Natural killer cell (primary cell): ENCODE data around the gene GRID1. TPM values are rescaled to one million over a fixed set of nuclear protein-coding genes. Genes with fewer than 3 reads are reported as not detected.

Source experiments
- ATAC-seq, 3 donors: fragments of 150-1000 bp in 2 of 3; fragments of 200-7000 bp in 1 of 3; cut with Tn5 transposase; 1 replicate in 1 of 3; 2 replicates in 2 of 3; pipeline ENCODE4 v1.10.0; 2021; ENCODE audit warnings: mild to moderate bottlenecking in 2 of 3, moderate library complexity in 2 of 3
- DNase-seq, 2 donors: peaks; one replicate each; pipeline versions ENCODE4 v3.0.0 to v3.0.0-alpha.2; 2013 to 2021; ENCODE audit warnings: mixed read lengths in 1 of 2
- H3K27ac ChIP-seq: one replicate; pipeline ENCODE4 v1.5.1; 2013; ENCODE audit warnings: mild to moderate bottlenecking, low read length
- H3K27me3 ChIP-seq: one replicate; pipeline ENCODE4 v1.6.1; 2013; ENCODE audit warnings: low read length; ENCODE audit not compliant: control insufficient read depth, insufficient read depth
- H3K36me3 ChIP-seq: one replicate; pipeline ENCODE4 v1.6.1; 2013; ENCODE audit warnings: low read length; ENCODE audit not compliant: control insufficient read depth, insufficient read depth
- H3K4me1 ChIP-seq: one replicate; pipeline ENCODE4 v1.6.1; 2013; ENCODE audit warnings: low read length; ENCODE audit not compliant: control insufficient read depth, insufficient read depth
- H3K4me3 ChIP-seq: one replicate; pipeline ENCODE4 v1.5.1; 2013; ENCODE audit warnings: low read length
- H3K9me3 ChIP-seq: one replicate; pipeline ENCODE4 v1.6.1; 2013; ENCODE audit warnings: low read length; ENCODE audit not compliant: control insufficient read depth, insufficient read depth
- H3K27ac Mint-ChIP-seq, 2 donors: one replicate each; pipeline ENCODE4 v1.8.0; 2022; ENCODE audit warnings: mild to moderate bottlenecking in 2 of 2, mixed read lengths in 2 of 2, moderate library complexity in 1 of 2
- H3K27me3 Mint-ChIP-seq, 2 donors: one replicate each; pipeline ENCODE4 v1.8.0; 2022; ENCODE audit warnings: low read depth in 2 of 2, mixed read lengths in 2 of 2
- H3K36me3 Mint-ChIP-seq: one replicate; pipeline ENCODE4 v1.8.0; 2022; ENCODE audit warnings: mixed read lengths
- H3K4me1 Mint-ChIP-seq, 2 donors: one replicate each; pipeline ENCODE4 v1.8.0; 2022; ENCODE audit warnings: mixed read lengths in 2 of 2
- H3K4me3 Mint-ChIP-seq: one replicate; pipeline ENCODE4 v1.8.0; 2022; ENCODE audit warnings: mild to moderate bottlenecking, moderate library complexity, mixed read lengths
- H3K9me3 Mint-ChIP-seq, 2 donors: one replicate each; pipeline ENCODE4 v1.8.0; 2022; ENCODE audit warnings: mixed read lengths in 2 of 2
- CTCF ChIP-seq: fragments of 200-600 bp; IDR thresholded peaks from one replicate; pipeline ENCODE4 v1.8.0; 2022; ENCODE audit warnings: antibody characterized with exemption
- WGBS: methylation state at CpG from one replicate; pipeline ENCODE4 v1.1.7; 2013; ENCODE audit warnings: missing lambda C conversion rate; ENCODE audit not compliant: insufficient coverage; 5-methylcytosine and 5-hydroxymethylcytosine counted together
- intact Hi-C: fragments of 100-400 bp; cut with micrococcal nuclease; formaldehyde crosslinking; loops from one replicate; pipeline ENCODE4 v1.14.2; 2022
- total RNA-seq, 4 donors: library from RNA; stranded (reverse); fragments of 120-200 nt in 1 of 4; gene quantifications; one replicate each; pipeline versions ENCODE4 v1.2.3 to v1.2.4, GENCODE V29; 2013 to 2022

Gene GRID1
- total RNA-seq, 3 donors from 2014 or later (not counting 1 experiment from before 2014, with no cell fraction given) = not detected

- TF ChIP-seq CTCF = no peak
- no peak for ATAC-seq
- H3K4me1 ChIP-seq = no peaks in the 10 kb centered on the region
Measured at GRCh38 chr10:85764108-85764507, 602.5 kb downstream of the GRID1 start.

GRCh38 chr10:85761906-85762445 is 604.6 kb downstream of the GRID1 start:
- TF ChIP-seq CTCF = no peak
- WGBS = 82% methylated on average over 3 of the region's 3 CpGs
- H3K36me3 Mint-ChIP-seq = no peaks in the 10 kb centered on the region
- Histone ChIP-seq H3K4me3 (no peak overlapping the region), H3K9me3 (no peaks in the 10 kb centered on the region), H3K27me3 (no peaks in the 10 kb centered on the region), H3K36me3 (no peaks in the 10 kb centered on the region), H3K4me1 (no peaks in the 10 kb centered on the region), H3K27ac (no peak overlapping the region)
- H3K27me3 Mint-ChIP-seq = no peaks in the 10 kb centered on the region
- H3K27ac Mint-ChIP-seq = no peak overlapping the region
- no peak overlapping the region for H3K4me3 Mint-ChIP-seq
- ATAC-seq (no peak), DNase-seq (no peak)
- H3K4me1 Mint-ChIP-seq = no peaks in the 10 kb centered on the region
- no peaks in the 10 kb centered on the region for H3K9me3 Mint-ChIP-seq
- intact Hi-C loops = no loop called here

More at GRCh38 chr10:85764108-85764507, 602.5 kb downstream of the GRID1 start:
- no peak overlapping the region for H3K4me3 ChIP-seq
- 69% methylated on average over 2 of the region's 2 CpGs for WGBS
- H3K4me1 Mint-ChIP-seq = no peaks in the 10 kb centered on the region
- intact Hi-C loops = no loop called here
- DNase-seq = no peak
- peaks cover 2% of the 10 kb centered on the region in 2 donors for H3K9me3 Mint-ChIP-seq
- no peak overlapping the region for H3K27ac ChIP-seq
- no peaks in the 10 kb centered on the region for H3K9me3 ChIP-seq
- H3K27me3 ChIP-seq = no peaks in the 10 kb centered on the region
- H3K27ac Mint-ChIP-seq = no peak overlapping the region
- no peak overlapping the region for H3K4me3 Mint-ChIP-seq
- H3K27me3 Mint-ChIP-seq = no peaks in the 10 kb centered on the region
- no peaks in the 10 kb centered on the region for H3K36me3 ChIP-seq
- no peaks in the 10 kb centered on the region for H3K36me3 Mint-ChIP-seq

- Mint-ChIP-seq H3K27me3 (no peaks in the 10 kb centered on the region), H3K9me3 (peaks cover 2 to 6% of the 10 kb centered on the region in 2 donors), H3K4me1 (peaks cover 0 to 7% of the 10 kb centered on the region in 2 donors), H3K4me3 (peak overlapping the region; percentile 7), H3K36me3 (no peaks in the 10 kb centered on the region), H3K27ac (no peak overlapping the region)
- Histone ChIP-seq H3K27me3 (no peaks in the 10 kb centered on the region), H3K27ac (no peak overlapping the region), H3K4me3 (no peak overlapping the region), H3K9me3 (no peaks in the 10 kb centered on the region), H3K4me1 (no peaks in the 10 kb centered on the region), H3K36me3 (no peaks in the 10 kb centered on the region)
- ATAC-seq (no peak), DNase-seq (peak in 1 of 2 donors; percentile 28)
- intact Hi-C loops = no loop called here
- WGBS = 45% methylated on average over 4 of the region's 5 CpGs
- TF ChIP-seq CTCF = no peak
Measured at GRCh38 chr10:85741626-85742300, 624.8 kb downstream of the GRID1 start.
